Neural progenitor cell (in vitro differentiated cells): ENCODE results near the gene STK24. TPM values are rescaled to one million over a fixed set of nuclear protein-coding genes. Genes with fewer than 3 reads are reported as not detected.

Experiments
- DNase-seq: peaks from one replicate; pipeline ENCODE4 v3.0.0-alpha.2; 2016; ENCODE audit warnings: low spot score
- H2AFZ ChIP-seq: fragments of 200-600 bp; sonication (generic); replicated peaks from 2 replicates; pipeline ENCODE4 v1.6.1; 2016; ENCODE audit warnings: antibody characterized with exemption
- H3F3A ChIP-seq: fragments of 200-600 bp; sonication (generic); 2 replicates; pipeline ENCODE4 v1.6.1; 2016; ENCODE audit warnings: antibody characterized with exemption, low read depth
- H3K27ac ChIP-seq: fragments of 200-600 bp; sonication (generic); 2 replicates; pipeline ENCODE4 v1.5.1; 2016; ENCODE audit warnings: mild to moderate bottlenecking
- H3K27me3 ChIP-seq: fragments of 200-600 bp; sonication (generic); 2 replicates; pipeline ENCODE4 v1.6.1; 2016; ENCODE audit warnings: mild to moderate bottlenecking, moderate library complexity
- H3K36me3 ChIP-seq: fragments of 200-600 bp; sonication (generic); 2 replicates; pipeline ENCODE4 v1.5.1; 2016
- H3K4me1 ChIP-seq: fragments of 200-600 bp; sonication (generic); 2 replicates; pipeline ENCODE4 v1.6.1; 2016; ENCODE audit warnings: mixed run types
- H3K4me2 ChIP-seq: fragments of 200-600 bp; sonication (generic); 2 replicates; pipeline ENCODE4 v1.6.1; 2016
- H3K4me3 ChIP-seq: fragments of 200-600 bp; sonication (generic); 2 replicates; pipeline ENCODE4 v1.5.1; 2016
- H3K79me2 ChIP-seq: fragments of 200-600 bp; sonication (generic); 2 replicates; pipeline ENCODE4 v1.6.1; 2016; ENCODE audit warnings: low read depth
- H3K9ac ChIP-seq: fragments of 200-600 bp; sonication (generic); 2 replicates; pipeline ENCODE4 v1.6.1; 2016
- H3K9me3 ChIP-seq: fragments of 200-600 bp; sonication (generic); 2 replicates; pipeline ENCODE4 v1.5.1; 2016; ENCODE audit warnings: low read depth
- H4K20me1 ChIP-seq: fragments of 200-600 bp; sonication (generic); 2 replicates; pipeline ENCODE4 v1.6.1; 2016; ENCODE audit warnings: low read depth
- H3K27ac Mint-ChIP-seq: 3 replicates; pipeline ENCODE4 v1.8.0; 2021; ENCODE audit warnings: mixed read lengths
- H3K27me3 Mint-ChIP-seq: 2 replicates; pipeline ENCODE4 v1.8.0; 2022; ENCODE audit warnings: low read depth, mild to moderate bottlenecking, inconsistent platforms, moderate library complexity, mixed read lengths; ENCODE audit not compliant: insufficient read depth
- H3K36me3 Mint-ChIP-seq: 3 replicates; pipeline ENCODE4 v1.8.0; 2021; ENCODE audit warnings: mixed read lengths
- H3K4me1 Mint-ChIP-seq: 3 replicates; pipeline ENCODE4 v1.8.0; 2021; ENCODE audit warnings: mixed read lengths
- H3K4me3 Mint-ChIP-seq: 3 replicates; pipeline ENCODE4 v1.8.0; 2021; ENCODE audit warnings: mild to moderate bottlenecking, moderate library complexity, mixed read lengths
- H3K9me3 Mint-ChIP-seq: 3 replicates; pipeline ENCODE4 v1.8.0; 2020; ENCODE audit warnings: mixed read lengths
- EZH2 ChIP-seq: fragments of 200-600 bp; sonication (generic); IDR thresholded peaks from 2 replicates; pipeline ENCODE4 v1.6.1; 2017; ENCODE audit warnings: antibody characterized with exemption, mild to moderate bottlenecking, moderate library complexity
- EZH2phosphoT487 ChIP-seq: fragments of 200-600 bp; sonication (generic); IDR thresholded peaks from 2 replicates; pipeline ENCODE4 v1.6.1; 2017; ENCODE audit warnings: antibody characterized with exemption
- total RNA-seq: library from RNA; depleted of rRNA; stranded (reverse); fragments of >200 nt; gene quantifications from 2 replicates; pipeline ENCODE4 v1.2.3, GENCODE V29; 2015; ENCODE audit warnings: low replicate concordance
- TF ChIP-seq, protein P1 (sequence below): fragments of 200-600 bp; sonication (generic); IDR thresholded peaks from 2 replicates; pipeline ENCODE4 v1.5.1; 2017; ENCODE audit warnings: antibody characterized with exemption, mild to moderate bottlenecking

Gene STK24
- total RNA-seq, 1 donor from 2014 or later: 330 TPM

DNA sequence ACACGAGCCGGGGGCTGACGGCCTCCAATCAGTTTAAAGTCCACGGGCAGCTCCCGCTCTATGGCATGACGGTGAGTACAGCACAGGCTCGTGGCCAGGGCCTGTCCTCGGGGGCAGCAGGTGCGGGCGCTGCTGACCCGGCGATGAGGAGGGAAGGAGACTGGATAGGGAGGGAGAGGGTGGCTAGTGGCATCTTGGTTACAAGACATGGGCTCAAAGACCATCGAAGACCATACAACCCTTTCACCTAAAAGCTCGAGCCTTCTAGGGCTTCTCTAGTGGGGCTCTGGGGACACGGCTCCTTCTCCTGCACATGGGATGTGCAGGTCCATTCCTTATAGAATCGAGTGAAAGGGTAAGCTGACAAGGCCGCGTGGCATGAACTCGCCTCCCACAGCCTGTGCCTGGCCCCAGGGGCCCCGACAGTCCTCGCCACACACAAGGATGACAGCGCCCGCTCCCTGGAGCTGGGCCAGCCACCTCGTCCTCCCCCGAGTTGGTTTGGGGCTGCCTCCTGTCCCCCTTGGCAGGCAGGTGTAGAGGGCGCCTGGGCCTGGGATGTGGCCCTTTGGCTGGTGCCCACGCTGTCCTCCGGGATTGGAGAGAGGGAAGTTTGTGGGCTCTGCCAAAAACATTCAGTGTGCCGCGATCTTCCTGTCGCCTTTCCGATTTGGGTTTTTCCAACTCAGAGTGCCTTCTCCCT, 137.6 kb downstream of the STK24 start:
- no peaks in the 10 kb centered on the region for H3K9me3 ChIP-seq
- H3K27me3 Mint-ChIP-seq: peaks cover 3% of the 10 kb centered on the region
- no peaks in the 10 kb centered on the region for H3F3A ChIP-seq
- no peaks in the 10 kb centered on the region for H3K27me3 ChIP-seq
- no peak overlapping the region for H3K4me2 ChIP-seq
- H3K4me3 Mint-ChIP-seq: no peak overlapping the region
- H3K79me2 ChIP-seq: no peaks in the 10 kb centered on the region
- H3K36me3 ChIP-seq: no peaks in the 10 kb centered on the region
- H3K27ac Mint-ChIP-seq: peak overlapping the region; percentile 69
- no peak overlapping the region for H3K9ac ChIP-seq
- no peak overlapping the region for H2AFZ ChIP-seq
- no peak for DNase-seq
- no peaks in the 10 kb centered on the region for H3K9me3 Mint-ChIP-seq
- no peaks in the 10 kb centered on the region for H3K4me1 Mint-ChIP-seq
- H3K36me3 Mint-ChIP-seq: peaks cover 14% of the 10 kb centered on the region
- H4K20me1 ChIP-seq: no peaks in the 10 kb centered on the region
- H3K27ac ChIP-seq: no peak overlapping the region
- no peak overlapping the region for H3K4me3 ChIP-seq
- no peaks in the 10 kb centered on the region for H3K4me1 ChIP-seq
- TF ChIP-seq EZH2: no peak
- TF ChIP-seq, protein P1, sequence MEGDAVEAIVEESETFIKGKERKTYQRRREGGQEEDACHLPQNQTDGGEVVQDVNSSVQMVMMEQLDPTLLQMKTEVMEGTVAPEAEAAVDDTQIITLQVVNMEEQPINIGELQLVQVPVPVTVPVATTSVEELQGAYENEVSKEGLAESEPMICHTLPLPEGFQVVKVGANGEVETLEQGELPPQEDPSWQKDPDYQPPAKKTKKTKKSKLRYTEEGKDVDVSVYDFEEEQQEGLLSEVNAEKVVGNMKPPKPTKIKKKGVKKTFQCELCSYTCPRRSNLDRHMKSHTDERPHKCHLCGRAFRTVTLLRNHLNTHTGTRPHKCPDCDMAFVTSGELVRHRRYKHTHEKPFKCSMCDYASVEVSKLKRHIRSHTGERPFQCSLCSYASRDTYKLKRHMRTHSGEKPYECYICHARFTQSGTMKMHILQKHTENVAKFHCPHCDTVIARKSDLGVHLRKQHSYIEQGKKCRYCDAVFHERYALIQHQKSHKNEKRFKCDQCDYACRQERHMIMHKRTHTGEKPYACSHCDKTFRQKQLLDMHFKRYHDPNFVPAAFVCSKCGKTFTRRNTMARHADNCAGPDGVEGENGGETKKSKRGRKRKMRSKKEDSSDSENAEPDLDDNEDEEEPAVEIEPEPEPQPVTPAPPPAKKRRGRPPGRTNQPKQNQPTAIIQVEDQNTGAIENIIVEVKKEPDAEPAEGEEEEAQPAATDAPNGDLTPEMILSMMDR: no peak
- no peak for TF ChIP-seq EZH2phosphoT487

DNA sequence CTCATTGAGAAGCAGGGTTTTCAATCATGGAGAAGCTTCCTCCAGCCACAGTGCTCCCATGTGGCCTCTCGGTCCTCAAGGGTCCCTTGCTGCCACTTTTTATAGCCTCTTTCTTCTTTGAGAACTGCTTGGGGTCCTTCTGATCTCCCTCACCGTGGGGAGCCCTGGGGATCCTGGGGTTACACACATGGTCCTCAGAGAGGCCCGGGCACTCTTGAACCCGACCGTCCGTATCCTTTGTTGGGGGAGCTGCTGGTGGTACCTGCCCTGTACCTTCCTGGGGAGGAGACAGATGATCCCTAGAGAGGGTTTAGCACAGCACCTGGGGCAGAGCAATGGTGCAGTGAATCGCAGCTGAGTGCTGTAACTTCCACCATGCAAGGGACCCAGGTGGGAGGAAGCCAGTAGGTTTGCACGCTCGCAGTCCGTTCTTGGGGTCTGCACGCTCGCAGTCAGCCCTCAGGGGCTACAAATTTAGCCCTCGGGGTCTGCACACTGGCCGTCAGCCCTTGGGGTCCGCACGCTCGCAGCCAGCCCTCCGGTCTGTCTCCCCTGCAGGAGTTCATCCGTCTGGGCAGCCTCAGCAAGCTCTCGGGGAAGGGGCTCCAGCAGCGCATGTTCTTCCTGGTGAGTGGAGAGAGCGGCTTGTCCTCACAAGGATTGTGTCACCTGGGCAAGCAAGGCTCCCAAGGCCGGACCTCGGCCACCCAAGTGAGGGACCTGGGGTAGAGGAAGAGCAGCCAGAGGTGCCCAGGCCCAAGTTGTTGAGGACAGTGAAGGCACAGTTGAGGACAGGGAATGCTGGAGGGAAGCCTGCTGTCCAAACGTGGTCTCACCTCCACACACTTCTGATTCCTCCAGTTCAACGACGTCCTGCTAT, 138.4 kb downstream of the STK24 start:
- Histone ChIP-seq H2AFZ (no peak overlapping the region), H3K9ac (no peak overlapping the region), H3K9me3 (no peaks in the 10 kb centered on the region), H3K4me2 (no peak overlapping the region), H3K36me3 (no peaks in the 10 kb centered on the region), H3K79me2 (no peaks in the 10 kb centered on the region), H3K4me3 (no peak overlapping the region), H3K4me1 (no peaks in the 10 kb centered on the region), H3K27ac (no peak overlapping the region), H4K20me1 (no peaks in the 10 kb centered on the region), H3F3A (no peaks in the 10 kb centered on the region), H3K27me3 (no peaks in the 10 kb centered on the region)
- no peak overlapping the region for H3K4me3 Mint-ChIP-seq
- no peak for DNase-seq
- no peaks in the 10 kb centered on the region for H3K4me1 Mint-ChIP-seq
- H3K9me3 Mint-ChIP-seq: no peaks in the 10 kb centered on the region
- H3K27ac Mint-ChIP-seq: no peak overlapping the region
- TF ChIP-seq, protein P1: no peak
- no peak for TF ChIP-seq EZH2phosphoT487
- no peak for TF ChIP-seq EZH2
- peaks cover 14% of the 10 kb centered on the region for H3K36me3 Mint-ChIP-seq
- peaks cover 3% of the 10 kb centered on the region for H3K27me3 Mint-ChIP-seq

DNA sequence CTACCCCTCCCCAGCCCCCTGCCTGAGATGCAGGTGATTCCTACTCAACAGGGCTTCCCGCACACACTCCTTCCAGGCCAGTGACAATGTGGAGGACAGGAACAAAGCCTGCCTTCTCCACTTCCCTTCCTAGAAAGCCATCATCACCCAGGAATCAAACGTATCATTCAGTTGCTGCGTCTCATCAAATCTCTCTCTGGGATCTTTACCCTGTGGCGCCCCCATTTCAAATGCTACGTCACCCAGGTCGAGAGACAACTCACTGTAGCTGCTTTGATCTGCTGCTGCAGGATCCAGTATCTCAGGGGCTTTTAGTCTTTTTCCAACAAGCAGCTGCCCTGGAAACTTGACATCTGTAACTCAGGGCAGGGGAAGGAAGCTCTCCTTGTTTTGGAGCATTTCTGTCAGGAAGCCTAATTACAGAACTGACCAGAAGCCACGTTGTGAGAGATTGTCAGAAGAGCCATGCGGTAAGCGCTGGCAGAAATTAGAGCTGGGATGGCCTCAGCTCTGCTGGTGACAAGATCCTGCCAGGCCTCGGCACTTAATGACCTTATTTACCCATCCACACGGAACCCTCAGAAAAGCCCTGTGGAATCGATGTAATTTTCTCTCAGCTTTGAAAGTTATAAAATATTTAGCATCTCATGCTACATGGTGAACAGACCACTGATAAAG, 140.5 kb downstream of the STK24 start:
- no peak overlapping the region for H2AFZ ChIP-seq
- H3K9ac ChIP-seq: no peak overlapping the region
- H3K79me2 ChIP-seq: no peaks in the 10 kb centered on the region
- DNase-seq: no peak
- Mint-ChIP-seq H3K36me3 (peaks cover 21% of the 10 kb centered on the region), H3K9me3 (no peaks in the 10 kb centered on the region), H3K27ac (no peak overlapping the region), H3K4me3 (no peak overlapping the region), H3K27me3 (peaks cover 3% of the 10 kb centered on the region), H3K4me1 (no peaks in the 10 kb centered on the region)
- no peaks in the 10 kb centered on the region for H3F3A ChIP-seq
- TF ChIP-seq, protein P1: no peak
- TF ChIP-seq EZH2phosphoT487 (no peak), EZH2 (no peak)
- H3K4me2 ChIP-seq: no peak overlapping the region
- no peak overlapping the region for H3K4me3 ChIP-seq
- H3K36me3 ChIP-seq: no peaks in the 10 kb centered on the region
- H4K20me1 ChIP-seq: no peaks in the 10 kb centered on the region
- no peaks in the 10 kb centered on the region for H3K4me1 ChIP-seq
- H3K27me3 ChIP-seq: no peaks in the 10 kb centered on the region
- H3K27ac ChIP-seq: no peak overlapping the region
- H3K9me3 ChIP-seq: no peaks in the 10 kb centered on the region
